Liver (tissue), 9 donors: ENCODE results near the gene TPST2. TPM values are rescaled to one million over a fixed set of nuclear protein-coding genes. Genes with fewer than 3 reads are reported as not detected.
A peak's percentile ranks its signal among the peaks of the same experiment; 100 is the strongest.

Source experiments
- DNase-seq: peaks from one replicate; pipeline ENCODE4 v3.0.0-alpha.2; 2017; ENCODE audit warnings: low spot score
- H3K27ac ChIP-seq, 2 donors: one replicate each; pipeline ENCODE4 v1.7.0; 2013; ENCODE audit warnings: inconsistent platforms in 2 of 2, low read length in 2 of 2, control low read depth in 1 of 2, low read depth in 1 of 2, mild to moderate bottlenecking in 1 of 2
- H3K27me3 ChIP-seq, 4 donors: one replicate each; pipeline versions ENCODE4 v1.6.1 to v1.7.0; 2013; ENCODE audit warnings: low read length in 3 of 4, inconsistent platforms in 1 of 4, mild to moderate bottlenecking in 1 of 4, moderate library complexity in 1 of 4; ENCODE audit not compliant: control insufficient read depth in 4 of 4, insufficient read depth in 4 of 4
- H3K36me3 ChIP-seq, 4 donors: one replicate each; pipeline versions ENCODE4 v1.6.1 to v1.7.0; 2013; ENCODE audit warnings: low read length in 3 of 4, mild to moderate bottlenecking in 3 of 4, low read depth in 1 of 4, moderate library complexity in 1 of 4; ENCODE audit not compliant: control insufficient read depth in 4 of 4, insufficient read depth in 3 of 4
- H3K4me1 ChIP-seq, 4 donors: one replicate each; pipeline versions ENCODE4 v1.6.1 to v1.7.0; 2013; ENCODE audit warnings: low read length in 3 of 4, mild to moderate bottlenecking in 3 of 4, moderate library complexity in 1 of 4; ENCODE audit not compliant: control insufficient read depth in 4 of 4, insufficient read depth in 4 of 4
- H3K4me3 ChIP-seq, 3 donors: one replicate each; pipeline versions ENCODE4 v1.6.1 to v1.7.0; 2013; ENCODE audit warnings: low read length in 3 of 3, control low read depth in 1 of 3, low read depth in 1 of 3, mild to moderate bottlenecking in 1 of 3
- H3K9ac ChIP-seq, 2 donors: one replicate each; pipeline ENCODE4 v1.7.0; 2013; ENCODE audit warnings: low read length in 2 of 2, mild to moderate bottlenecking in 2 of 2, moderate library complexity in 2 of 2, control low read depth in 1 of 2, low read depth in 1 of 2
- H3K9me3 ChIP-seq, 4 donors: one replicate each; pipeline versions ENCODE4 v1.6.1 to v1.7.0; 2013; ENCODE audit warnings: low read length in 3 of 4; ENCODE audit not compliant: control insufficient read depth in 4 of 4
- EGR1 ChIP-seq, 2 donors: IDR thresholded peaks; 2 replicates each; pipeline ENCODE4 v1.6.1; 2016 to 2018; ENCODE audit warnings: antibody characterized with exemption in 2 of 2, low read depth in 2 of 2
- FOXA1 ChIP-seq: IDR thresholded peaks from 2 replicates; pipeline ENCODE4 v1.6.1; 2016; ENCODE audit warnings: antibody characterized with exemption
- FOXA2 ChIP-seq: IDR thresholded peaks from 2 replicates; pipeline ENCODE4 v1.6.1; 2016; ENCODE audit warnings: antibody characterized with exemption
- GABPA ChIP-seq, 2 donors: IDR thresholded peaks in 1 of 2; conservative IDR thresholded peaks in 1 of 2; 2 replicates each; pipeline ENCODE4 v1.6.1; 2016; ENCODE audit warnings: antibody characterized with exemption in 2 of 2, mild to moderate bottlenecking in 1 of 2, moderate library complexity in 1 of 2
- HNF4A ChIP-seq, 2 donors: conservative IDR thresholded peaks; 2 replicates each; pipeline ENCODE4 v1.6.1; 2016; ENCODE audit warnings: antibody characterized with exemption in 2 of 2, mild to moderate bottlenecking in 2 of 2
- HNF4G ChIP-seq: IDR thresholded peaks from 2 replicates; pipeline ENCODE4 v1.6.1; 2016; ENCODE audit warnings: antibody characterized with exemption
- JUND ChIP-seq, 2 donors: IDR thresholded peaks; 2 replicates each; pipeline ENCODE4 v1.6.1; 2016; ENCODE audit warnings: antibody characterized with exemption in 2 of 2
- NR2F2 ChIP-seq: IDR thresholded peaks from 2 replicates; pipeline ENCODE4 v1.6.1; 2016; ENCODE audit warnings: antibody characterized with exemption
- RAD21 ChIP-seq, 2 donors: IDR thresholded peaks; 2 replicates each; pipeline ENCODE4 v1.6.1; 2016; ENCODE audit warnings: antibody characterized with exemption in 2 of 2, mild to moderate bottlenecking in 2 of 2
- RXRA ChIP-seq, 2 donors: IDR thresholded peaks; 2 replicates each; pipeline ENCODE4 v1.6.1; 2017 to 2018; ENCODE audit warnings: antibody characterized with exemption in 2 of 2, mild to moderate bottlenecking in 1 of 2
- SP1 ChIP-seq: IDR thresholded peaks from 2 replicates; pipeline ENCODE4 v1.6.1; 2018; ENCODE audit warnings: antibody characterized with exemption, mild to moderate bottlenecking
- TAF1 ChIP-seq: conservative IDR thresholded peaks from 2 replicates; pipeline ENCODE4 v1.6.1; 2016; ENCODE audit warnings: antibody characterized with exemption, mild to moderate bottlenecking
- YY1 ChIP-seq: IDR thresholded peaks from 2 replicates; pipeline ENCODE4 v1.6.1; 2016; ENCODE audit warnings: antibody characterized with exemption, mild to moderate bottlenecking
- WGBS: extraction: QIAGEN DNeasy Blood & Tissue Kit; methylation state at CpG from one replicate; pipeline ENCODE4 v1.1.7; 2013; 5-methylcytosine and 5-hydroxymethylcytosine counted together
- polyA plus RNA-seq, 2 donors: library from polyadenylated mRNA; stranded (reverse) in 1 of 2; unstranded in 1 of 2; fragments of 200-250 nt in 1 of 2; fragments of >200 nt in 1 of 2; fragmentation: Nextera tagmentation in 1 of 2; extraction: Ambion mirVana in 1 of 2; gene quantifications; one replicate each; pipeline versions ENCODE4 v1.2.1 to v1.2.3, GENCODE V29; 2013 to 2015
- total RNA-seq, 2 donors: library from RNA; depleted of rRNA; stranded (reverse); fragments of >200 nt; gene quantifications; one replicate each; pipeline ENCODE4 v1.2.3, GENCODE V29; 2014
- TF ChIP-seq, protein P1 (sequence below): IDR thresholded peaks from 2 replicates; pipeline ENCODE4 v1.6.1; 2016; ENCODE audit warnings: antibody characterized with exemption, mild to moderate bottlenecking
- TF ChIP-seq, protein P2 (sequence below): fragments of 150-350 bp; IDR thresholded peaks from 2 replicates; pipeline ENCODE4 v1.5.1; 2017; ENCODE audit warnings: improper control_type of control experiment, low read depth, low read length; ENCODE audit not compliant: missing input control
- TF ChIP-seq, protein P3 (sequence below): IDR thresholded peaks from 2 replicates; pipeline ENCODE4 v1.6.1; 2016; ENCODE audit warnings: antibody characterized with exemption
- TF ChIP-seq, protein P4 (sequence below): IDR thresholded peaks from 2 replicates; pipeline ENCODE4 v1.6.1; 2016; ENCODE audit warnings: antibody characterized with exemption
- TF ChIP-seq, protein P5 (sequence below): IDR thresholded peaks from 2 replicates; pipeline ENCODE4 v1.6.1; 2016; ENCODE audit warnings: antibody characterized with exemption
- donor health status: healthy.
- donor health status: healthy.
- donor health status: healthy.
- donor health status: healthy.
- donor health status: healthy.

Gene TPST2
- total and polyA plus RNA-seq, 4 donors, result 33.3 to 109 (median 69.7) TPM

DNA sequence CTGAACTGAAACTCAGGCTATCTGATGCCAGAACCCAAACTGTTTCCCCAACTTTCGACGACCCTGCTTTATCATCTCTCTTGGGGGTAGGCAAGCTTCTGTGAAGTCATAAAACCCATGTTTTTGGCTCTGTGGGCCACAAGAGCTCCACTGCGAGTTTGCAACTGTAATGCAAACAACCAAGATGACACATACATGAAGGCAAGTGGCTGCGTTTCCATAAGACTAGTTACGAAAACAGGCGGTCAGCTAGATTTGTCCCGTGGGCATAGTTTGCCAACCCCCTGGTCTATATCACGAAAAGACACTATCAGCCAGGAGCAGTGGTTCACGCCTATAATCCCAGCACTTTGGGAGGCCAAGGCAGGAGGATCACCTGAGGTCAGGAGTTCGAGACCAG is 37.5 kb downstream of the TPST2 start:
- DNase-seq, result no peak
- peaks cover 25 to 84% (median 69%) of the 10 kb centered on the region in 4 donors for H3K4me1 ChIP-seq
- H3K4me3 ChIP-seq, result no peak overlapping the region
- peaks cover 0 to 4% (median 0%) of the 10 kb centered on the region in 4 donors for H3K36me3 ChIP-seq
- TF ChIP-seq JUND (IDR thresholded peaks at IDR 0.05) (no peak), TAF1 (no peak), NR2F2 (no peak), HNF4A (conservative IDR thresholded peaks at IDR 0.05) (no peak), FOXA2 (no peak), EGR1 (IDR thresholded peaks at IDR 0.05; ENCODE audit: low read depth in 2 of 2) (no peak), RXRA (IDR thresholded peaks at IDR 0.05) (no peak), RAD21 (IDR thresholded peaks at IDR 0.05) (no peak), GABPA (IDR thresholded peaks at IDR 0.05 in 1 of 2, conservative IDR thresholded peaks at IDR 0.05 in 1 of 2) (no peak), SP1 (no peak), HNF4G (no peak), YY1 (no peak), FOXA1 (no peak)
- TF ChIP-seq, protein P1, sequence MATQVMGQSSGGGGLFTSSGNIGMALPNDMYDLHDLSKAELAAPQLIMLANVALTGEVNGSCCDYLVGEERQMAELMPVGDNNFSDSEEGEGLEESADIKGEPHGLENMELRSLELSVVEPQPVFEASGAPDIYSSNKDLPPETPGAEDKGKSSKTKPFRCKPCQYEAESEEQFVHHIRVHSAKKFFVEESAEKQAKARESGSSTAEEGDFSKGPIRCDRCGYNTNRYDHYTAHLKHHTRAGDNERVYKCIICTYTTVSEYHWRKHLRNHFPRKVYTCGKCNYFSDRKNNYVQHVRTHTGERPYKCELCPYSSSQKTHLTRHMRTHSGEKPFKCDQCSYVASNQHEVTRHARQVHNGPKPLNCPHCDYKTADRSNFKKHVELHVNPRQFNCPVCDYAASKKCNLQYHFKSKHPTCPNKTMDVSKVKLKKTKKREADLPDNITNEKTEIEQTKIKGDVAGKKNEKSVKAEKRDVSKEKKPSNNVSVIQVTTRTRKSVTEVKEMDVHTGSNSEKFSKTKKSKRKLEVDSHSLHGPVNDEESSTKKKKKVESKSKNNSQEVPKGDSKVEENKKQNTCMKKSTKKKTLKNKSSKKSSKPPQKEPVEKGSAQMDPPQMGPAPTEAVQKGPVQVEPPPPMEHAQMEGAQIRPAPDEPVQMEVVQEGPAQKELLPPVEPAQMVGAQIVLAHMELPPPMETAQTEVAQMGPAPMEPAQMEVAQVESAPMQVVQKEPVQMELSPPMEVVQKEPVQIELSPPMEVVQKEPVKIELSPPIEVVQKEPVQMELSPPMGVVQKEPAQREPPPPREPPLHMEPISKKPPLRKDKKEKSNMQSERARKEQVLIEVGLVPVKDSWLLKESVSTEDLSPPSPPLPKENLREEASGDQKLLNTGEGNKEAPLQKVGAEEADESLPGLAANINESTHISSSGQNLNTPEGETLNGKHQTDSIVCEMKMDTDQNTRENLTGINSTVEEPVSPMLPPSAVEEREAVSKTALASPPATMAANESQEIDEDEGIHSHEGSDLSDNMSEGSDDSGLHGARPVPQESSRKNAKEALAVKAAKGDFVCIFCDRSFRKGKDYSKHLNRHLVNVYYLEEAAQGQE, result no peak
- TF ChIP-seq, protein P2, sequence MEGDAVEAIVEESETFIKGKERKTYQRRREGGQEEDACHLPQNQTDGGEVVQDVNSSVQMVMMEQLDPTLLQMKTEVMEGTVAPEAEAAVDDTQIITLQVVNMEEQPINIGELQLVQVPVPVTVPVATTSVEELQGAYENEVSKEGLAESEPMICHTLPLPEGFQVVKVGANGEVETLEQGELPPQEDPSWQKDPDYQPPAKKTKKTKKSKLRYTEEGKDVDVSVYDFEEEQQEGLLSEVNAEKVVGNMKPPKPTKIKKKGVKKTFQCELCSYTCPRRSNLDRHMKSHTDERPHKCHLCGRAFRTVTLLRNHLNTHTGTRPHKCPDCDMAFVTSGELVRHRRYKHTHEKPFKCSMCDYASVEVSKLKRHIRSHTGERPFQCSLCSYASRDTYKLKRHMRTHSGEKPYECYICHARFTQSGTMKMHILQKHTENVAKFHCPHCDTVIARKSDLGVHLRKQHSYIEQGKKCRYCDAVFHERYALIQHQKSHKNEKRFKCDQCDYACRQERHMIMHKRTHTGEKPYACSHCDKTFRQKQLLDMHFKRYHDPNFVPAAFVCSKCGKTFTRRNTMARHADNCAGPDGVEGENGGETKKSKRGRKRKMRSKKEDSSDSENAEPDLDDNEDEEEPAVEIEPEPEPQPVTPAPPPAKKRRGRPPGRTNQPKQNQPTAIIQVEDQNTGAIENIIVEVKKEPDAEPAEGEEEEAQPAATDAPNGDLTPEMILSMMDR, result no peak
- TF ChIP-seq, protein P3, sequence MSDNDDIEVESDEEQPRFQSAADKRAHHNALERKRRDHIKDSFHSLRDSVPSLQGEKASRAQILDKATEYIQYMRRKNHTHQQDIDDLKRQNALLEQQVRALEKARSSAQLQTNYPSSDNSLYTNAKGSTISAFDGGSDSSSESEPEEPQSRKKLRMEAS, result no peak
- TF ChIP-seq, protein P4, sequence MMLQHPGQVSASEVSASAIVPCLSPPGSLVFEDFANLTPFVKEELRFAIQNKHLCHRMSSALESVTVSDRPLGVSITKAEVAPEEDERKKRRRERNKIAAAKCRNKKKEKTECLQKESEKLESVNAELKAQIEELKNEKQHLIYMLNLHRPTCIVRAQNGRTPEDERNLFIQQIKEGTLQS, result no peak
- H3K27me3 ChIP-seq, result no peaks in the 10 kb centered on the region
- 72% methylated on average over 10 of the region's 10 CpGs for WGBS
- no peaks in the 10 kb centered on the region for H3K9me3 ChIP-seq
- peak overlapping the region; percentile 39 to 67 for H3K27ac ChIP-seq
- H3K9ac ChIP-seq, result no peak overlapping the region

DNA sequence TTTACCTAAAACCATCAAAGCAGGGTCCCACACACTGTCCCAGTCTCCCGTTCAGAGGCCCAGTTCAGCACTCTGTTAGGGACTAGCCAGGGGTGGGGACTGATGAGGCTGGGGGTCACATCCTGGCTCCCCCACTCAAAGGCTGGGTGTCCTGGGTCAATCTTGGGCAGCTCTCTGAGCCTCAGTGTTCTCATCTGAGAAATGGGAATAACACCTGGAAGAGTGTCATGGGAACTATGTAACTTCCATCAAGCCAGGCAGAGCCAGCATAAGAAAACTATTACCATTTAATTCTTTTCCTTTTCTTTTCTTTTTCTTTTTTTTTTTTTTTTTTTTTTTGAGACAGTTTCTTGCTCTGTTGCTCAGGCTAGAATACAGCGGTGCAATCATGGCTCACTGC is 38.4 kb downstream of the TPST2 start:
- H3K4me1 ChIP-seq, result peaks cover 23 to 83% (median 65%) of the 10 kb centered on the region in 4 donors
- H3K36me3 ChIP-seq, result peaks cover 0 to 4% (median 0%) of the 10 kb centered on the region in 4 donors
- no peaks in the 10 kb centered on the region for H3K9me3 ChIP-seq
- no peak overlapping the region for H3K9ac ChIP-seq
- H3K27ac ChIP-seq, result peak overlapping the region; percentile 69 to 80
- TF ChIP-seq, protein P3, result no peak
- TF ChIP-seq, protein P5, sequence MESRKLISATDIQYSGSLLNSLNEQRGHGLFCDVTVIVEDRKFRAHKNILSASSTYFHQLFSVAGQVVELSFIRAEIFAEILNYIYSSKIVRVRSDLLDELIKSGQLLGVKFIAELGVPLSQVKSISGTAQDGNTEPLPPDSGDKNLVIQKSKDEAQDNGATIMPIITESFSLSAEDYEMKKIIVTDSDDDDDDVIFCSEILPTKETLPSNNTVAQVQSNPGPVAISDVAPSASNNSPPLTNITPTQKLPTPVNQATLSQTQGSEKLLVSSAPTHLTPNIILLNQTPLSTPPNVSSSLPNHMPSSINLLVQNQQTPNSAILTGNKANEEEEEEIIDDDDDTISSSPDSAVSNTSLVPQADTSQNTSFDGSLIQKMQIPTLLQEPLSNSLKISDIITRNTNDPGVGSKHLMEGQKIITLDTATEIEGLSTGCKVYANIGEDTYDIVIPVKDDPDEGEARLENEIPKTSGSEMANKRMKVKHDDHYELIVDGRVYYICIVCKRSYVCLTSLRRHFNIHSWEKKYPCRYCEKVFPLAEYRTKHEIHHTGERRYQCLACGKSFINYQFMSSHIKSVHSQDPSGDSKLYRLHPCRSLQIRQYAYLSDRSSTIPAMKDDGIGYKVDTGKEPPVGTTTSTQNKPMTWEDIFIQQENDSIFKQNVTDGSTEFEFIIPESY, result no peak
- TF ChIP-seq JUND (IDR thresholded peaks at IDR 0.05) (no peak), GABPA (IDR thresholded peaks at IDR 0.05 in 1 of 2, conservative IDR thresholded peaks at IDR 0.05 in 1 of 2) (no peak), RAD21 (IDR thresholded peaks at IDR 0.05) (no peak), HNF4G (no peak), SP1 (no peak), YY1 (no peak)
- H3K27me3 ChIP-seq, result no peaks in the 10 kb centered on the region
- no peak overlapping the region for H3K4me3 ChIP-seq
- DNase-seq, result no peak
- WGBS, result over 99% methylated on average over 2 of the region's 2 CpGs
